Activated naive CD8-positive, alpha-beta T cell treated with anti-CD3 and anti-CD28 coated beads, Interleukin-2, amount 10 ng/mL, durations not matched to agents 7 days and 5 days (primary cell): ENCODE measurements around the gene PRPF4. TPM values are rescaled to one million over a fixed set of nuclear protein-coding genes. Genes with fewer than 3 reads are reported as not detected.
A peak's percentile ranks its signal among the peaks of the same experiment; 100 is the strongest.
"Not testable (repeated sequence)": the region's sequence is repeated elsewhere in the genome, so short reads cannot be mapped to it uniquely, and the experiment has no call there.

Experiments
- ATAC-seq: fragments of 150-1000 bp; cut with Tn5 transposase; one replicate; pipeline ENCODE4 v1.10.0; 2021; ENCODE audit warnings: low read depth, moderate library complexity
- POLR2A ChIA-PET: fragments of 350-600 bp; sonication (Branson Sonifier 250); formaldehyde crosslinking; loops from one replicate; lab custom pipeline; 2021; ENCODE audit warnings: antibody characterized with exemption; lab: Charles Lee
- DNase-seq: peaks from one replicate; pipeline ENCODE4 v3.0.0; 2021
- H3K27ac Mint-ChIP-seq: one replicate; pipeline ENCODE4 v1.8.0; 2022; ENCODE audit warnings: mild to moderate bottlenecking, mixed read lengths
- H3K27me3 Mint-ChIP-seq: one replicate; pipeline ENCODE4 v1.8.0; 2022; ENCODE audit warnings: mild to moderate bottlenecking, moderate library complexity, mixed read lengths
- H3K36me3 Mint-ChIP-seq: one replicate; pipeline ENCODE4 v1.8.0; 2021; ENCODE audit warnings: mild to moderate bottlenecking, mixed read lengths
- H3K4me1 Mint-ChIP-seq: one replicate; pipeline ENCODE4 v1.8.0; 2021; ENCODE audit warnings: mixed read lengths
- H3K4me3 Mint-ChIP-seq: one replicate; pipeline ENCODE4 v1.8.0; 2022; ENCODE audit warnings: mild to moderate bottlenecking, moderate library complexity, mixed read lengths
- H3K9me3 Mint-ChIP-seq: one replicate; pipeline ENCODE4 v1.8.0; 2021; ENCODE audit warnings: mixed read lengths
- total RNA-seq, 2 experiments: library from RNA; stranded (reverse); gene quantifications; one replicate each; pipeline ENCODE4 v1.2.3, GENCODE V29; 2021

PRPF4 gene
- total RNA-seq, 2 experiments from 2014 or later = 31.1 to 31.8 TPM

DNA sequence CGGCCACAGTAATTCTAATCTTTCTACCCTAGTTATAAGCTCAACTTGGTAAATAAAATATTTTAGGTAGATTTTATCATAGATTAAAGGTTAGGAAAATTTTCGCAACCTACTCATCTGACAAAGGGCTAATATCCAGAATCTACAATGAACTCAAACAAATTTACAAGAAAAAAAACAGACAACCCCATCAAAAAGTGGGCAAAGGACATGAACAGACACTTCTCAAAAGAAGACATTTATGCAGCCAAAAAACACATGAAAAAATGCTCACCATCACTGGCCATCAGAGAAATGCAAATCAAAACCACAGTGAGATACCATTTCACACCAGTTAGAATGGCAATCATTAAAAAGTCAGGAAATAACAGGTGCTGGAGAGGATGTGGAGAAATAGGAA lies 25.8 kb upstream of the PRPF4 start:
- DNase-seq, H3K27me3 Mint-ChIP-seq, H3K27ac Mint-ChIP-seq, ATAC-seq, H3K4me1 Mint-ChIP-seq, POLR2A ChIA-PET, H3K36me3 Mint-ChIP-seq, H3K4me3 Mint-ChIP-seq, H3K9me3 Mint-ChIP-seq: not testable (repeated sequence)

DNA sequence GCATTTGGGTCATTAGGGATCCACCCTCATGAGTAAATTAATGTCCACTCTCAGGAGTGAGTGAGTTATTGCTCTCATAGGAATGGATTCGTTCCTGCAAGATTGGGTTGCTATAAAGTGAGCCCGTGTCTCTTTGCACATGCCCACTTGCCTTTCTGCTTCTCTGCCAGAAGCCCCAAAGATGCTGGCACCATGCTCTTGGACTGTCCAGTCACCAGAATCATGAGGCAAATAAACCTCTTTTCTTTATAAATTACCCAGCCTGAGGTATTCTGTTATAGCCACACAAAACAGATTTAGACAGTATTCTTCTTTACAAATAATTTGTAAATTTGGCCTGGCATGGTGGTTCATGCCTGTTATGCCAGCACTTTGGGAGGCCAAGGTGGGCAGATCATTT lies 24.7 kb upstream of the PRPF4 start:
- Mint-ChIP-seq H3K27me3 (no peaks in the 10 kb centered on the region), H3K9me3 (peaks cover 3% of the 10 kb centered on the region), H3K36me3 (peaks cover 9% of the 10 kb centered on the region), H3K27ac (no peak overlapping the region), H3K4me3 (no peak overlapping the region), H3K4me1 (peaks cover 2% of the 10 kb centered on the region)
- POLR2A ChIA-PET = no interaction called here
- no peak for ATAC-seq
- no peak for DNase-seq

DNA sequence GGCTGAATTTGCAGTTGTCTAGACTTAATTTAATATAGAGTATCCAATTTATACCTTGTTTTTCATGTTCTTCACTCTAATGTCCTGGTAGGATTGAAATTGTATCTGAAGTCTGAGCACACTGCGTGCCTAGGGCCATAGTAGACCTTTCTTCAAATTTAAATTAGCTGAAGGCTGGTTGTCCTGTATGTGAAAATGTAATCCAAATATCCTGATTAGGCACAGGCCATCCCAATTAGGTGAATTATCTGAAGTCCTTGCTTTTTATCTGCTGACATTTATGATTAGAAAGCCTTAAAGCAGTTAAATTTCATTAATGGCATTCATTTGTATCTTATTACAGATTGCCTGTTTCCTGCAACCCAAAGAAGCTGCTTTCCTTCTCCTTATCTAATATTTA lies 20.5 kb upstream of the PRPF4 start:
- Mint-ChIP-seq H3K4me3 (no peak overlapping the region), H3K4me1 (peaks cover 5% of the 10 kb centered on the region), H3K27ac (no peak overlapping the region), H3K36me3 (peaks cover 12% of the 10 kb centered on the region), H3K9me3 (peaks cover 1% of the 10 kb centered on the region), H3K27me3 (no peaks in the 10 kb centered on the region)
- ATAC-seq (no peak), DNase-seq (no peak)
- POLR2A ChIA-PET = no interaction called here

DNA sequence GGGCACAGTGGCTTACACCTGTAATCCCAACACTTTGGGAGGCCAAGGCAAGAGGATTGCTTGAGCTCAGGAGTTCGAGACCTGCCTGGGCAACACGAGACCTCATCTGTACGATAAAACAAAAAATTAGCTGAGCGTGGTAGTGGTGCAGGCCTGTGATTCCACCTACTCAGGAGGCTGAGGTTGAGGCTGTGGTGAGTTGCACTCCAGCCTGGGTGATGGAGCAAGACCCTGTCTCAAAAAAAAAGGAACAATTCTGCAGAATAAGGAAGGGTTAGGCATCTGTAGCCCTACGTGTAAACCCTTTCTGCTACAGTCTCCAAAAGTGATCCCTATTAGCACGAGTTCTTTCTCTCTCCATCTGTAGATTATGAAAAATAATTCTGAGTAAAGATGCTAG lies 20.0 kb upstream of the PRPF4 start:
- Mint-ChIP-seq H3K9me3 (peaks cover 1% of the 10 kb centered on the region), H3K36me3 (peaks cover 14% of the 10 kb centered on the region), H3K27me3 (no peaks in the 10 kb centered on the region), H3K4me3 (no peak overlapping the region), H3K27ac (no peak overlapping the region), H3K4me1 (peaks cover 5% of the 10 kb centered on the region)
- DNase-seq (no peak), ATAC-seq (no peak)
- POLR2A ChIA-PET = no interaction called here

DNA sequence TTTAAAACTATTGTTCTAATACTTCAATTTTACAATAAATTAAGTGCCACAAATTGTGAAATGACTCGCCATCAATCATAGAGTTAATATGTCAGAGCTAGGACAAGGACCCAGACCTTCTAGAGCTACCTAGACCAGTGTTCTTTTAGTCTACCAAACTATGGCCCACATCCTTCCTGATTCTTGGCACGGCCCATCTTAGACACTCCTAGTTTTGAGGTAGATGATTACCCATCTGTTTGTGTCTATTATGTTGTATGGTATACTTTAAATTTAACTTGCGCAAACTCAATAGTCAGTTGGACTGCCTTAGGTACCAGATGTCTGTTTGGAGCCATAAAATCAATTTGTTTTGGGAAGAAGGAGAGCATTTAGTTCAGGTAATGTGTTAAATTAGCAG lies 17.6 kb upstream of the PRPF4 start:
- Mint-ChIP-seq H3K27ac (no peak overlapping the region), H3K9me3 (no peaks in the 10 kb centered on the region), H3K4me3 (no peak overlapping the region), H3K4me1 (peaks cover 5% of the 10 kb centered on the region), H3K36me3 (peaks cover 15% of the 10 kb centered on the region), H3K27me3 (no peaks in the 10 kb centered on the region)
- ATAC-seq (no peak), DNase-seq (no peak)
- POLR2A ChIA-PET = no interaction called here

DNA sequence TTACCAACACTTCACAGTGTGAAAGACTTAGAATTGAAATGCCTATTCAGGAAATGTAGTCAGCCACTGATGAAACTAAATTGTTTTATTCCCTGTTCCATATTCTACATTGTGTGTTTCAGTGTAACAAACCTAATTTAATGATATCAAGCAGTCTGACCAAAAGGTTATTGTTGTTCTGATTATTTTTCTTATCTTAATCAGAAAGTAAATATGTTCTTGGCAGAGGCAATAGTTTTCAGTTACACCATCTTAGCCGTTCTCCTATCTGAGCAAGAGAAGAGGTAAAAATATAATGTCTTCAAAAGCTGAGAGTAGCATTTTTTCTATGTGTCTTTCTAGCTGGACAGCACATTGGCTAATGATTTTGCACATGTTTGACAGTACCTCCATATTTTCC lies 17.2 kb upstream of the PRPF4 start:
- H3K36me3 Mint-ChIP-seq = peaks cover 15% of the 10 kb centered on the region
- H3K27ac Mint-ChIP-seq = no peak overlapping the region
- H3K4me3 Mint-ChIP-seq = no peak overlapping the region
- no peaks in the 10 kb centered on the region for H3K27me3 Mint-ChIP-seq
- H3K9me3 Mint-ChIP-seq = no peaks in the 10 kb centered on the region
- ATAC-seq (no peak), DNase-seq (no peak)
- POLR2A ChIA-PET = no interaction called here
- peaks cover 3% of the 10 kb centered on the region for H3K4me1 Mint-ChIP-seq

DNA sequence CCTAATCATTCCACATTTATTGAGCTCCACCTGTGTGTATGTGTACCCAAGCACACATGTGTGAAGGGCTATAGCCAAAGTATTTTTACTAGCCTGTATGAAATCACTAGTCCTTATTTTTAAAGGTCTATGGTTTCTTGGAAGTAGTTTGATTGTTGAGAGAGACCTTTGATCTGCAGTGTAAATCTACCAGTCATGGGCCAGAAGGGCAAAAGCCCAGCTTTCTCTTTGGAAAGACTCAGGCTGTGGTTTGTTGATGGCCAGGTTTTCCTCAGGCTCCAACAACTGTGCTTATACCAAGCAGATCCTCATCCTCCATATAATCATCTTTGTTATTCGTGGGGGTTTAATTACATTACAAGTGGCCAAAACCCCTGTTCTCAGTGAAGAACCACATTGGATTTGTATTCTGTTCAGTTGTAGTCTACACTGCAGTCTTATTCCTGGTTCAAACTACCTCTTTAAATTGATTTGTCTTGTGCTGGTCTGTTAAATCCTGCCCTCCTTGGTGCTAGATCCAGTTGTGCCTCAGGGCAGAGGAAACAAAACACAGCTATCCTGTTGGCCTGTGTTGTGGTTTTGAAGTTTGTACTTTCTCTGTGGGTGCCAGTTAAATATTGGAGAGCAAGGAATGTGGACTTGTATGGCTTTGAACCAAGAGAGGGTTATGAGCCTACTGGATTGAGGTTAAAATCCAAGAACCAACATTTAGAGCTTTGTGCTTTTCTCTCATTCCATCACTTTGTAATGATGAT lies 13.4 kb upstream of the PRPF4 start:
- H3K4me1 Mint-ChIP-seq = peaks cover 3% of the 10 kb centered on the region
- H3K27ac Mint-ChIP-seq = no peak overlapping the region
- H3K9me3 Mint-ChIP-seq = no peaks in the 10 kb centered on the region
- POLR2A ChIA-PET = no interaction called here
- no peaks in the 10 kb centered on the region for H3K27me3 Mint-ChIP-seq
- no peak overlapping the region for H3K4me3 Mint-ChIP-seq
- DNase-seq = no peak
- peaks cover 23% of the 10 kb centered on the region for H3K36me3 Mint-ChIP-seq
- ATAC-seq = no peak

DNA sequence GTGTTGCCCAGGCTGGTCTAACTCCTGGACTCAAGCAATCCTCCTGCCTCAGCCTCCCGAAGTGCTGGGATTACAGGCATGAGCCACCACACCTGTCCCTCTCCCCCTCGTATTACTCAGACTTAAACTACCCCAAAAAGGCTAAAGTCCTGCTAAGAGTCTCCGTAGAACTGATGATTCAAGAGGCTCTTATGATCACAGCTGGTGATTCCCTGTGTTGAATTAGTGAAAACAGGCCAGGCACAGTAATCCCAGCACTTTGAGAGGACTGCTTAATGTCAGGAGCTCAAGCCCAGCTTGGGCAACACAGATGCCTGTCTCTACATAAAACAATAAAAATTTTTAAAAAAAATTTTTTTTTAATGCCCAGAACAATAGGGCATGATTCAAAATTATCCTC lies 9.3 kb upstream of the PRPF4 start:
- POLR2A ChIA-PET = no interaction called here
- H3K27ac Mint-ChIP-seq = no peak overlapping the region
- peaks cover 19% of the 10 kb centered on the region for H3K36me3 Mint-ChIP-seq
- no peaks in the 10 kb centered on the region for H3K9me3 Mint-ChIP-seq
- DNase-seq (no peak), ATAC-seq (no peak)
- H3K4me1 Mint-ChIP-seq = peaks cover 5% of the 10 kb centered on the region
- H3K4me3 Mint-ChIP-seq = no peak overlapping the region
- H3K27me3 Mint-ChIP-seq = no peaks in the 10 kb centered on the region

DNA sequence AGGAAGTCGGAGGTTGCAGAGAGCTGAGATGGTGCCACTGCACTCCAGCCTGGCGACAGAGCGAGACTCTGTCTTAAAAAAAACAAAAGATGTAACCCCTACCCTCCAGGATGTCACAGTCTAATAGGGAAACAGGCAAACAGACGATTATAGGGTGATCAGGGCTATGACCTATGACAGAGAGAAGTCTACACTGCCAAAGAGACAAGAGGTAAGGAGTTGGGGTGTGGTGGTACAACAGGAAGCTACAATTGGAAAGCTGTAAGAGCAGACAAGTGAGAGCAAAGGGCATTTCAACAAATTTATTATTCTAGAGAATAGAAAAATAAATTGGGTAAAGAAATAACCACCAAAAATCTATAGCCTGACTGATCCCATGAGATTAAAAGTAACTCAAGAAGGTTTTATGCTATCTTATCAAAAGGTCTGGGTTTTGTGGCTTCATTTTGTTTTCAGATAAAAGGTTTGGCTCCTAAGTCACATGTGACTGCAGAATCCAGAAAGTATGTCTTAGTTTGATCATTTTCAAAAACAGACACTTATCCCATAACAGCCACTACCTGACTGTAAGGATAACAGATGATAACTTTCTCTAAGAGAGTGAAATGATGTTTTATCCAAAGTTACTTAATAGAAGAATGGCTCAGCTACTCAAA lies 7.4 kb upstream of the PRPF4 start:
- POLR2A ChIA-PET = no interaction called here
- Mint-ChIP-seq H3K27me3 (no peaks in the 10 kb centered on the region), H3K4me1 (peaks cover 5% of the 10 kb centered on the region), H3K36me3 (peaks cover 18% of the 10 kb centered on the region), H3K9me3 (no peaks in the 10 kb centered on the region), H3K4me3 (no peak overlapping the region), H3K27ac (no peak overlapping the region)
- DNase-seq (no peak), ATAC-seq (no peak)

DNA sequence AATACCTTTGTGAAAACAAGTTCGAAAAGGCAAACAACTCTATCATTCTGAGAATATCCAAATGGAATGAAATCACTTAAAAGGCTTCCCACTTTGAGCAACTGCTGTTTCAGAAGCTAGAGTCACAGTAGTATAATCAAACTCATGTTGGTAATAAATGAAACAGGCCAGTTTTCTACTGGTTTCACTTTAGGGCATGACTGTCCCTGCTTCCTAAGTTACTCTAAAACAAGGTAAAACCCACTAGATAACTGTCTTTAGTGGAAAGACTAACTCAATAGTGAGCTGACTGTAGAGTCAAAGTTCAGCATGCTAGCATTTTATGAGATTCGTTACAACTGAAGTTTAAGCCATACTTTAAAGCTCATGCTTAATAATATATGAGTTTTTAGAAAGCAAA lies 6.1 kb upstream of the PRPF4 start:
- no peaks in the 10 kb centered on the region for H3K27me3 Mint-ChIP-seq
- no peak overlapping the region for H3K27ac Mint-ChIP-seq
- peaks cover 10% of the 10 kb centered on the region for H3K4me1 Mint-ChIP-seq
- no peaks in the 10 kb centered on the region for H3K9me3 Mint-ChIP-seq
- peaks cover 18% of the 10 kb centered on the region for H3K36me3 Mint-ChIP-seq
- POLR2A ChIA-PET = interaction anchor here (0.8 kb wide), 1 partner anchor 48 kb away, joined by 3 read pairs; the partner anchor contains the start of gene SLC31A1
- DNase-seq (no peak), ATAC-seq (no peak)
- no peak overlapping the region for H3K4me3 Mint-ChIP-seq

DNA sequence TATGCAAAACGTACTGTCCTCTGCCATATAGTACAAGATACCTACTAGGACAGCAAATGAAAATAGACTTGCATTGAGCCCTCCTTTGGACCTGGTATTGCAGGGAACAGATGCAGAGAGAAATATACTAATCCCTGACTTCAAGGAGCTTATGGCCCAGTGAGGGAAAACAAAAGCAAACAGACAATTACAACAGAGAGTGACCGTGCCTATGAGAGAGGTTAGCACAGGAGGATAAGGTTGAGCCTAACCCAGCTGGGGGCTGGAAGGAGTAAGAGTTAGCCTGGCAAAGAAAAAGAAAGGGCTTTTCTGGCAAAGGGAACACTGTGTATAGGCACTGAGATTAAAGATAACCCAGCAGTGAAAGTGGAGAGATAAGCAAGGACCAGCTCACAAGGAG lies 5.6 kb upstream of the PRPF4 start:
- DNase-seq (no peak), ATAC-seq (no peak)
- H3K4me3 Mint-ChIP-seq = no peak overlapping the region
- H3K27ac Mint-ChIP-seq = no peak overlapping the region
- H3K9me3 Mint-ChIP-seq = no peaks in the 10 kb centered on the region
- POLR2A ChIA-PET = interaction anchor here (0.8 kb wide), 1 partner anchor 48 kb away, joined by 3 read pairs; the partner anchor contains the start of gene SLC31A1
- peaks cover 16% of the 10 kb centered on the region for H3K36me3 Mint-ChIP-seq
- H3K4me1 Mint-ChIP-seq = peaks cover 12% of the 10 kb centered on the region
- no peaks in the 10 kb centered on the region for H3K27me3 Mint-ChIP-seq

DNA sequence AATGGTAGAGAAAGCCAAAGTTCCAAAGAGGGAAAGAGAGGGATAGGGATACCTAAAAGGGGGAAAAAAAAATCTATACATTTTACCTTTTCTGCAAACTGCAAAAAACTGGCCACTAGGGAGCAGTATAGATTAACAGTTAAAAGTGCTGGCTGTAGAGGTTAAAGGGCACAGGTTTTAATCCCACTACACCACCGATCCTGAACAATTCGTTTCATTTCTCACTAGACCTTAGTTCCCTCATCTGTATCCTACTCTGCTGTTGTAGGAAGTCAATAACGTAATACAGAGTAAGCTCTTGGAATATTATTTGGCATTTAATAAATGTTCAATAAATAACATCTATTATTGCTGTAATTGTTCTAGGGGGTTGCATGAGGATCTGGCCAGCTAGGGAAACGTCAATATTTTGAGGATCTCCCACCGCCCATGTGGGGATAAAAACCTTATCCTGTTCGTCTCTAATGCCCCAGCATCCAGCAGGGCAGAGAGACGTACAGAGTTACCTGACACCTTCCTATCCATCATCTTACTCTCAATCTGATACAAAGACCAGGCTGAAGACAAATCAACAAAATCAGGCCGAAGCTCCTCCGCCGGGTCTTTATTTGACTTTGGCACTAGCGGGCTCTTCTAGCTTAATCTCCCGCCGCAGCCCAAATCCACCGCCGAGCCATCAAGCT lies 843 bp upstream of the PRPF4 start:
- POLR2A ChIA-PET = interaction anchor here (0.9 to 2.9 kb wide), 12 partner anchors 10 to 305 kb away, joined by 3 to 25 read pairs (median 6); partner anchors contain the start of genes BSPRY, C9orf43, FKBP15 and HDHD3
- no peak overlapping the region for H3K27ac Mint-ChIP-seq
- peaks cover 18% of the 10 kb centered on the region for H3K4me1 Mint-ChIP-seq
- H3K27me3 Mint-ChIP-seq = no peaks in the 10 kb centered on the region
- no peaks in the 10 kb centered on the region for H3K9me3 Mint-ChIP-seq
- no peak overlapping the region for H3K4me3 Mint-ChIP-seq
- peak; percentile 6 for ATAC-seq
- H3K36me3 Mint-ChIP-seq = peaks cover 16% of the 10 kb centered on the region
- DNase-seq = no peak

DNA sequence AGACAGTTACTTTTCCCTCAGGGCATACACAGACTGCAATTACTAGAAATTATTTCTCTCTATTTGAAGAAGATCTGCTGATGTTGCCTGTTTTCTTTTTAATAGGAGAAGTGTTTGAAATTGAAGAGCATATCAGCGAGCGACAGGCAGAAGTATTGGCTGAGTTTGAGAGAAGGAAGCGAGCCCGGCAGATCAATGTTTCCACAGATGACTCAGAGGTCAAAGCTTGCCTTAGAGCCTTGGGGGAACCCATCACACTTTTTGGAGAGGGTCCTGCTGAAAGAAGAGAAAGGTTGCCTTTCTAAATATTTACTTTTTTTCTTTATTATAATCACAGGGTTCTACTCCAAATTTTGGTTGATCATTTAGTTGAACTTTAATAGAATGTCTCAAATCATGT lies 3.4 kb downstream of the PRPF4 start:
- H3K27me3 Mint-ChIP-seq = no peaks in the 10 kb centered on the region
- ATAC-seq = no peak
- peaks cover 25% of the 10 kb centered on the region for H3K36me3 Mint-ChIP-seq
- peaks cover 24% of the 10 kb centered on the region for H3K4me1 Mint-ChIP-seq
- H3K4me3 Mint-ChIP-seq = no peak overlapping the region
- POLR2A ChIA-PET = no interaction called here
- no peaks in the 10 kb centered on the region for H3K9me3 Mint-ChIP-seq
- DNase-seq = no peak
- H3K27ac Mint-ChIP-seq = no peak overlapping the region
